T-cell (primary cell): ENCODE results near the gene NAA40. TPM values are rescaled to one million over a fixed set of nuclear protein-coding genes. Genes with fewer than 3 reads are reported as not detected.

Experiments used
- ATAC-seq, 4 experiments: fragments of 200-7000 bp in 3 of 4; fragments of 150-1000 bp in 1 of 4; cut with Tn5 transposase; replicated peaks in 1 of 4; 1 replicate in 3 of 4; 2 replicates in 1 of 4; pipeline ENCODE4 v1.10.0; 2021; ENCODE audit warnings: moderate library complexity in 3 of 4, mild to moderate bottlenecking in 2 of 4, moderate number of reproducible peaks in 1 of 4
- CTCF ChIA-PET, 2 donors: fragments of 300-600 bp; sonication (Branson Sonifier 250); formaldehyde crosslinking; loops; one replicate each; lab custom pipeline; 2022; ENCODE audit warnings: antibody characterized with exemption in 2 of 2; lab: Charles Lee
- POLR2A ChIA-PET, 2 donors: fragments of 300-600 bp; sonication (Branson Sonifier 250); formaldehyde crosslinking; loops; one replicate each; lab custom pipeline; 2022; ENCODE audit warnings: antibody characterized with exemption in 2 of 2; lab: Charles Lee
- DNase-seq, 35 experiments: peaks; one replicate each; pipeline versions ENCODE4 v3.0.0 to v3.0.0-alpha.2; 2013 to 2023
- H3K27ac ChIP-seq: one replicate; pipeline ENCODE4 v1.5.1; 2013; ENCODE audit warnings: low read length
- H3K27me3 ChIP-seq, 2 experiments: replicated peaks in 1 of 2; 1 replicate in 1 of 2; 2 replicates in 1 of 2; pipeline versions ENCODE4 v1.6.1 to v1.7.0; 2013; ENCODE audit warnings: low read length in 1 of 2, mixed read lengths in 1 of 2; ENCODE audit not compliant: control insufficient read depth in 2 of 2, insufficient read depth in 2 of 2; ENCODE audit errors: extremely low read depth in 1 of 2
- H3K36me3 ChIP-seq, 2 donors: 1 replicate in 1 of 2; 2 replicates in 1 of 2; pipeline versions ENCODE4 v1.6.1 to v1.7.0; 2013; ENCODE audit warnings: low read length in 1 of 2; ENCODE audit not compliant: control insufficient read depth in 2 of 2, insufficient read depth in 1 of 2; ENCODE audit errors: extremely low read depth in 1 of 2
- H3K4me1 ChIP-seq, 2 experiments: 1 replicate in 1 of 2; 2 replicates in 1 of 2; pipeline versions ENCODE4 v1.6.1 to v1.7.0; 2013; ENCODE audit warnings: low read length in 2 of 2, mixed read lengths in 1 of 2; ENCODE audit not compliant: insufficient read depth in 2 of 2, control insufficient read depth in 1 of 2; ENCODE audit errors: extremely low read depth in 1 of 2
- H3K4me3 ChIP-seq, 2 donors: 1 replicate in 1 of 2; 2 replicates in 1 of 2; pipeline versions ENCODE4 v1.5.1 to v1.7.0; 2013; ENCODE audit warnings: mild to moderate bottlenecking in 2 of 2, low read length in 1 of 2, moderate library complexity in 1 of 2; ENCODE audit not compliant: control insufficient read depth in 1 of 2; ENCODE audit errors: extremely low read depth in 1 of 2
- H3K9me3 ChIP-seq: 2 replicates; pipeline ENCODE4 v1.7.0; 2013
- H3K27ac Mint-ChIP-seq, 2 donors: one replicate each; pipeline ENCODE4 v1.8.0; 2020 to 2021; ENCODE audit warnings: mild to moderate bottlenecking in 2 of 2, mixed read lengths in 2 of 2
- H3K27me3 Mint-ChIP-seq, 2 donors: one replicate each; pipeline ENCODE4 v1.8.0; 2021 to 2022; ENCODE audit warnings: mixed read lengths in 2 of 2
- H3K36me3 Mint-ChIP-seq: one replicate; pipeline ENCODE4 v1.8.0; 2021; ENCODE audit warnings: mixed read lengths
- H3K4me1 Mint-ChIP-seq, 3 donors: one replicate each; pipeline ENCODE4 v1.8.0; 2020 to 2022; ENCODE audit warnings: mixed read lengths in 3 of 3, mild to moderate bottlenecking in 1 of 3
- H3K4me3 Mint-ChIP-seq, 3 donors: one replicate each; pipeline ENCODE4 v1.8.0; 2020 to 2022; ENCODE audit warnings: mild to moderate bottlenecking in 3 of 3, mixed read lengths in 3 of 3, moderate library complexity in 3 of 3
- H3K9me3 Mint-ChIP-seq, 3 donors: one replicate each; pipeline ENCODE4 v1.8.0; 2020 to 2022; ENCODE audit warnings: mixed read lengths in 3 of 3
- WGBS: methylation state at CpG from one replicate; pipeline ENCODE4 v1.1.5; 2013; ENCODE audit warnings: missing lambda C conversion rate; ENCODE audit not compliant: insufficient coverage; 5-methylcytosine and 5-hydroxymethylcytosine counted together
- total RNA-seq, 35 experiments: library from RNA in 6 of 35; stranded (reverse) in 6 of 35; fragments of 120-200 nt in 1 of 35; gene quantifications; one replicate each; pipeline versions ENCODE4 v1.2.1 to v1.2.4 and lab custom pipeline; 2013 to 2026

The NAA40 gene
- total RNA-seq, 5 donors from 2014 or later (not counting 1 experiment from before 2014, with no cell fraction given): 19.0 to 27.5 (median 23.5) TPM

DNA sequence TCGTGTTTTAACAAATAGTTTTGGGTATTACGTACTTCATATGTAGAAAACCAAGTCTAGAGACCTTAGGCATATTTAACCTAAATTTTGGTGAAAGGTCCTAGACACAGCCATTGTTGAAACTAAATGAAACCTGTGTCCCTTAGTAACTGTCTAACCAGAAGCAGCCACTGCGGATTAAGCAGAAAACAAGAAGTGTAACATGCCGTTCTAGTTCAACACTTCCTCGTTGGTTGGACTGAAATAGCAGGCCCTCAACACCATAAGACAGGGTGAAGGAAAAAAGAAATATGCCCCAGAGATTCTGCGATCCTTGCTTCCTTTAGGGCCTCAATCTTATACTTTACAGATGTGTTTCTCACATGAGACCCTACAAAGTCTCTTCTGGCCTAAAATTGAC is 2.0 kb downstream of the NAA40 start:
- CTCF ChIA-PET: no interaction called here
- no peak overlapping the region for H3K27ac ChIP-seq

DNA sequence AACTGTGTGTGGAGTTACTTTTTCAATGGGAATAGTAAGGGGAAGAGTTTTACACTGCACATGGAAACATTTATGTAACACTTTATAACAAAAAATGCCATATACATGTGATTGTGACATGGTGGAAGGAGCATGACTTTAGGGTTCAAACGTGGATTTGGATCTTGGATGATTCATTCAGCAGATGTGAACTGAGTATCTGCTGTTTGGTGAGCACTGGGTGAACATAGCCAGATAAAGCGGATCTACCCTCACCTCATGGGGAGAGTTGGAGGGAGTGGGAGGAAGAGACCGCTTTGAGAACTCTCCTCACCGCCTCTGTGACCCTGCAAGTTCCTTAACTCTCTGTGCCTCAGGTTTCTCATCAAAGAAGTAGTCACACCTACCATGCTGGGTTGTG is 3.1 kb downstream of the NAA40 start:
- ChIA-PET POLR2A (no interaction called here), CTCF (interaction anchor here in 1 of 2 donors (0.6 kb wide), 1 partner anchor 56 kb away, joined by 5 read pairs; no protein-coding TSS in a partner anchor)
- H3K4me3 Mint-ChIP-seq: no peak overlapping the region
- Histone ChIP-seq H3K27me3 (no peaks in the 10 kb centered on the region), H3K27ac (no peak overlapping the region), H3K4me3 (no peak overlapping the region), H3K36me3 (peaks cover 0 to 7% of the 10 kb centered on the region in 2 donors), H3K9me3 (no peaks in the 10 kb centered on the region), H3K4me1 (peaks cover 4 to 34% of the 10 kb centered on the region in 2 experiments)
- no peak for DNase-seq
- no peaks in the 10 kb centered on the region for H3K27me3 Mint-ChIP-seq
- H3K36me3 Mint-ChIP-seq: no peaks in the 10 kb centered on the region
- no peaks in the 10 kb centered on the region for H3K9me3 Mint-ChIP-seq
- H3K27ac Mint-ChIP-seq: no peak overlapping the region
- WGBS: 60% methylated on average over 1 of the region's 4 CpGs
- H3K4me1 Mint-ChIP-seq: peaks cover 17 to 31% (median 25%) of the 10 kb centered on the region in 3 donors
- no peak for ATAC-seq

More for the DNA sequence above, 2.0 kb downstream of the NAA40 start:
- no peaks in the 10 kb centered on the region for H3K27me3 ChIP-seq
- Mint-ChIP-seq H3K4me3 (peak overlapping the region; percentile 63 to 96 (median 90)), H3K27ac (peak overlapping the region in 1 of 2 donors; percentile 45), H3K27me3 (no peaks in the 10 kb centered on the region), H3K4me1 (peaks cover 17 to 30% (median 25%) of the 10 kb centered on the region in 3 donors), H3K36me3 (no peaks in the 10 kb centered on the region), H3K9me3 (no peaks in the 10 kb centered on the region)
- H3K4me3 ChIP-seq: no peak overlapping the region
- ATAC-seq: no peak
- no peaks in the 10 kb centered on the region for H3K9me3 ChIP-seq
- 100% methylated on average over 1 of the region's 6 CpGs for WGBS
- POLR2A ChIA-PET: no interaction called here
- H3K4me1 ChIP-seq: peaks cover 4 to 30% of the 10 kb centered on the region in 2 experiments
- no peak for DNase-seq
- H3K36me3 ChIP-seq: no peaks in the 10 kb centered on the region

DNA sequence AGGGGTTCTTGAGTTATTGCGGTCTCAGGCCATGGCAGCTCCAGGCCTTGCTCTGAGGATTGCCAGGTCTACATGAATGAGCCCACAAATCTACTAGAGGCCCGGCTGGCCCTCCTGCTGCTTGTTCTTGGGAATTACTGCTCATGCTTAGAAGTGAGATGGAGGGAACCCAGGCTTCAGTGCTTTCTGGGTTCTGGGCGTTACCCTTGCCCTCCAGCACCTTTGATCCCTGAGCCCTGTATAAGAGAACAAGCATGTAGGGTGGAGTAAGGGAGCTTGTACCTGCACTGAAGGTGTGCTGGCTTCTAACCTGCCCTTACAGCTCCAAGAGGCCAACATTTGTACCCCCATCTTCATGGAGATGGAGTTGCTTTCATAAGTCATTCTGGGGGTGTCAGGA is 4.0 kb downstream of the NAA40 start:
- Histone ChIP-seq H3K9me3 (no peaks in the 10 kb centered on the region), H3K36me3 (peaks cover 0 to 9% of the 10 kb centered on the region in 2 donors), H3K27me3 (no peaks in the 10 kb centered on the region), H3K27ac (no peak overlapping the region), H3K4me3 (no peak overlapping the region), H3K4me1 (peaks cover 4 to 32% of the 10 kb centered on the region in 2 experiments)
- H3K36me3 Mint-ChIP-seq: no peaks in the 10 kb centered on the region
- no peak overlapping the region for H3K27ac Mint-ChIP-seq
- no CpG with 5 or more reads among the region's 3 CpGs for WGBS
- H3K4me1 Mint-ChIP-seq: peaks cover 13 to 26% (median 22%) of the 10 kb centered on the region in 3 donors
- H3K27me3 Mint-ChIP-seq: no peaks in the 10 kb centered on the region
- no peak overlapping the region for H3K4me3 Mint-ChIP-seq
- no peaks in the 10 kb centered on the region for H3K9me3 Mint-ChIP-seq
- DNase-seq (no peak), ATAC-seq (no peak)
- ChIA-PET CTCF (no interaction called here), POLR2A (no interaction called here)

DNA sequence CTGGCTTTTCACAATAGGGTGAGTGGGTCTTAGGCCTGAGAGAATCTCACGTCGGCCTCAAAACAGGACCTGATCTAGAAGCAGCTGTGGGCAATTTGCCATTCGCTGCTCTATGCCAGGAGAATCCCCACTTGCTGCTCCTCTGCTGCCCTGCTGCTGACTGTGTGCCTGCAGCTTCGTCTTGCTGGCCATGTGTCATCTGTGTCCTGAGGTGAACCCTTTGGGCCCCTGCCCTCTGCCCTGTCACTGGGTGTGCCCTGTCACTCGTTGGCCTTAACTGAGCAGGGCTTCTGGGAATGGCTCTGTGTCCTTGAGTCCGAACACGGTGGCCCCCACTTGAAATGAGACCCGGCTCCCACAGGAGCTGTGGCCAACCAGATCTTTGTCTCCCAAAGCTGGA is 6.2 kb downstream of the NAA40 start:
- Mint-ChIP-seq H3K4me3 (no peak overlapping the region), H3K36me3 (no peaks in the 10 kb centered on the region), H3K9me3 (no peaks in the 10 kb centered on the region), H3K27ac (no peak overlapping the region), H3K4me1 (peaks cover 0 to 16% (median 13%) of the 10 kb centered on the region in 3 donors), H3K27me3 (no peaks in the 10 kb centered on the region)
- CTCF ChIA-PET: interaction anchor here (1.1 to 2.3 kb wide), 6 partner anchors 106 to 177 kb away, joined by 3 to 31 read pairs (median 7); partner anchors contain the start of genes MARK2 (in 1 of the 2) and ZFTA (in 1 of the 2)
- DNase-seq: no peak
- no peaks in the 10 kb centered on the region for H3K9me3 ChIP-seq
- no peak overlapping the region for H3K27ac ChIP-seq
- 83% methylated on average over 8 of the region's 8 CpGs for WGBS
- no peak overlapping the region for H3K4me3 ChIP-seq
- H3K36me3 ChIP-seq: peaks cover 1 to 9% of the 10 kb centered on the region in 2 donors
- POLR2A ChIA-PET: no interaction called here
- H3K4me1 ChIP-seq: peaks cover 0 to 14% of the 10 kb centered on the region in 2 experiments
- H3K27me3 ChIP-seq: no peaks in the 10 kb centered on the region
- no peak for ATAC-seq

DNA sequence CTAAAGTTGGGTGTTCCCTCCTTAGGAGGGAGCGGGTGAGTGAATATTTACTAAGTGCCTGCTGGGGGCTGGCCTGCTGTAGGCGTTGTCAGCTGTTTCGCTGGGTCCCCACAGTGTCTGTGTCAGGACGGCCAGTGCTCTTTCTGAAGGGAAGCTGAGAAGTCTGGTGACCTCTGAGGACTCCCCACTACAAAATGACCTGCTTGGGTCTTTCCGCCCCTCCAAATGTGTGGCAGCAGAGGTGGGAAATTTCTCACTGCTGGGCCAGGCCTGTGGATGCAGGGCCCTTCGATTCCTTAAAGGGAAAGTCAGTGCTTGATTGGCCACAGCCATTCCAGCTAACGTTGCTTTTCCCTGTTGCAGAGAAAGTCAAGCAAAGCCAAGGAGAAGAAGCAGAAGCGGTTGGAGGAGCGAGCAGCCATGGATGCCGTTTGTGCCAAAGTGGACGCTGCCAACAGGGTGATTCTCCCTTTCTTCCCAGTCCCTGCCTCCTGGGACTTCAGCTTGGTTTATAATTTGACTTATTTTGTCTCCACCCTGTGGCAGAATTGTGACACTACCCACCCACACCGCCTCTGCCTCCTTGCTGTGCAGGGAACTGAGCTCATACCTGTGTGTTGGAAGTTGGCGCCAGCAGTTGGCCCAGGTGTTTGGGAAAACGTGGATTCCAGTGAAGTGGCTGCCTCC is 6.8 kb downstream of the NAA40 start:
- Histone ChIP-seq H3K27me3 (no peaks in the 10 kb centered on the region), H3K4me3 (no peak overlapping the region), H3K9me3 (no peaks in the 10 kb centered on the region), H3K27ac (no peak overlapping the region), H3K36me3 (peaks cover 2 to 9% of the 10 kb centered on the region in 2 donors), H3K4me1 (peaks cover 0 to 12% of the 10 kb centered on the region in 2 experiments)
- POLR2A ChIA-PET: no interaction called here
- Mint-ChIP-seq H3K36me3 (peaks cover under 1% of the 10 kb centered on the region), H3K4me3 (no peak overlapping the region), H3K27ac (no peak overlapping the region), H3K4me1 (peaks cover 2 to 11% (median 8%) of the 10 kb centered on the region in 3 donors), H3K27me3 (no peaks in the 10 kb centered on the region), H3K9me3 (no peaks in the 10 kb centered on the region)
- ATAC-seq (peak; percentile 74 to 87 (median 82)), DNase-seq (peak in 30 of 35 experiments; percentile 18 to 71 (median 33))
- CTCF ChIA-PET: interaction anchor here (0.6 to 2.3 kb wide), 14 partner anchors 12 to 563 kb away, joined by 3 to 31 read pairs (median 4); partner anchors contain the start of genes MARK2 (in 1 of the 2) and ZFTA (in 1 of the 2)
- 58% methylated on average over 7 of the region's 14 CpGs for WGBS

DNA sequence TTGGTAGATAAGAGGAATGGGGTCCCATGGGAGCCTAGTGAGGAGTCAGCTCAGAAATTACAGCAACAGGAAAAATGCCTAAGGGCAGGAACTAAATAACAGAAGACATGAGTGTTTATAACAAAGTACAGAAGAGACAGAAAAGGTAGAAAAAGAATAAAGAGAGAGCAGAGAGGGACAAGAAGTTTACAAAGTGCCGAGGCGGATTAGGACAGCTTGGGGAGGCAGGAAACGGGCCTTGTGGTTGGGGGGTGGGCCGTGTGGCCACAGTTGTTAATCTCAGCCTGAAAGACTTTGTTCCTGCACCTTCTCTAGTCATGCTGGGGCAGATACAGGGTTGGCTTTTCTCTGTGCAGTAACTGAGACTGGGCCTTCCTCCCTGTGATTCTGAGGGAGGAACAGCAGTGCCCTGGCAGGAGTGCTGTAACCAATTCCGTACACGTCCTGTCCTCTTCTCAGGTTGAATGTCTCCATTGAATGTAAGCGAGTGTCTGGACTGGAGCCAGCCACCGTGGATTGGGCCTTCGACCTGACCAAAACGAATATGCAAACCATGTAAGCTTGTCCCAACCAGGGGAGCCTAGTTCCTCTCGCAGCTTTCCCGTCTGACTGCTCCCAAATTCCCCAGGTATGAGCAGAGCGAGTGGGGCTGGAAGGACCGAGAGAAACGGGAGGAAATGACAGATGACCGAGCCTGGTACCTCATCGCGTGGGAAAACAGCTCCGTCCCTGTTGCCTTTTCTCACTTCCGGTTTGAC is 13.2 kb downstream of the NAA40 start:
- ATAC-seq: peak; percentile 71 to 91 (median 84)
- Mint-ChIP-seq H3K36me3 (peaks cover 24% of the 10 kb centered on the region), H3K27ac (peak overlapping the region; percentile 80 to 89), H3K27me3 (no peaks in the 10 kb centered on the region), H3K4me3 (peak overlapping the region; percentile 14 to 53 (median 22)), H3K4me1 (peaks cover 20 to 26% (median 23%) of the 10 kb centered on the region in 3 donors), H3K9me3 (no peaks in the 10 kb centered on the region)
- CTCF ChIA-PET: interaction anchor here in 1 of 2 donors (0.7 kb wide), 1 partner anchor 115 kb away, joined by 6 read pairs; no protein-coding TSS in a partner anchor
- no peak overlapping the region for H3K4me3 ChIP-seq
- peak overlapping the region; percentile 53 for H3K27ac ChIP-seq
- H3K9me3 ChIP-seq: no peaks in the 10 kb centered on the region
- 44% methylated on average over 17 of the region's 20 CpGs for WGBS
- DNase-seq: peak in 23 of 35 experiments; percentile 10 to 53 (median 26)
- H3K36me3 ChIP-seq: peaks cover 16 to 29% of the 10 kb centered on the region in 2 donors
- POLR2A ChIA-PET: interaction anchor here in 1 of 2 donors (0.6 kb wide), 1 partner anchor 1241 kb away, joined by 3 read pairs; no protein-coding TSS in a partner anchor
- no peaks in the 10 kb centered on the region for H3K27me3 ChIP-seq
- peaks cover 8 to 38% of the 10 kb centered on the region in 2 experiments for H3K4me1 ChIP-seq
